Neuronal stem cell (in vitro differentiated cells): Measurements from ENCODE around the gene SIK1.
A peak's percentile ranks its signal among the peaks of the same experiment; 100 is the strongest.

Experiments used
- DNase-seq: peaks from one replicate; pipeline ENCODE4 v3.0.0-alpha.2; 2013; ENCODE audit warnings: low spot score
- H2AFZ ChIP-seq: one replicate; pipeline ENCODE4 v1.6.1; 2013; ENCODE audit warnings: mild to moderate bottlenecking, low read length, inconsistent platforms
- H2AK5ac ChIP-seq: 2 replicates; pipeline ENCODE4 v1.6.1; 2013; ENCODE audit warnings: low read depth, mild to moderate bottlenecking, inconsistent platforms, low read length, moderate library complexity, mixed read lengths
- H2BK120ac ChIP-seq: 2 replicates; pipeline ENCODE4 v1.6.1; 2013; ENCODE audit warnings: low read depth, mild to moderate bottlenecking, inconsistent platforms, low read length, moderate library complexity, mixed read lengths
- H2BK12ac ChIP-seq: one replicate; pipeline ENCODE4 v1.6.1; 2013; ENCODE audit warnings: low read length, inconsistent platforms
- H2BK15ac ChIP-seq: 2 replicates; pipeline ENCODE4 v1.6.1; 2013; ENCODE audit warnings: mild to moderate bottlenecking, low read length, inconsistent platforms, mixed read lengths
- H2BK5ac ChIP-seq: one replicate; pipeline ENCODE4 v1.6.1; 2013; ENCODE audit warnings: inconsistent platforms, mild to moderate bottlenecking, low read length, moderate library complexity
- H3K14ac ChIP-seq: one replicate; pipeline ENCODE4 v1.6.1; 2013; ENCODE audit warnings: low read length, inconsistent platforms
- H3K18ac ChIP-seq: 2 replicates; pipeline ENCODE4 v1.6.1; 2013; ENCODE audit warnings: low read length, inconsistent platforms
- H3K23ac ChIP-seq: 2 replicates; pipeline ENCODE4 v1.6.1; 2013; ENCODE audit warnings: low read depth, mild to moderate bottlenecking, mixed read lengths, low read length, inconsistent platforms; ENCODE audit not compliant: poor library complexity
- H3K27ac ChIP-seq: replicated peaks from 3 replicates; pipeline ENCODE4 v1.5.1; 2013; ENCODE audit warnings: low read length, inconsistent platforms
- H3K27me3 ChIP-seq, 3 experiments: 2 replicates each; pipeline ENCODE4 v1.6.1; 2013; ENCODE audit warnings: low read length in 3 of 3, mild to moderate bottlenecking in 2 of 3, inconsistent platforms in 1 of 3, low read depth in 1 of 3, mixed read lengths in 1 of 3, moderate library complexity in 1 of 3; ENCODE audit not compliant: control insufficient read depth in 3 of 3, insufficient read depth in 3 of 3
- H3K36me3 ChIP-seq, 2 donors: replicated peaks in 1 of 2; 2 replicates each; pipeline ENCODE4 v1.6.1; 2013; ENCODE audit warnings: low read length in 2 of 2; ENCODE audit not compliant: control insufficient read depth in 2 of 2, insufficient read depth in 2 of 2
- H3K4ac ChIP-seq: 2 replicates; pipeline ENCODE4 v1.6.1; 2013; ENCODE audit warnings: inconsistent platforms, mild to moderate bottlenecking, low read length, moderate library complexity
- H3K4me1 ChIP-seq, 2 donors: 1 replicate in 1 of 2; 2 replicates in 1 of 2; pipeline ENCODE4 v1.6.1; 2013; ENCODE audit warnings: low read length in 2 of 2, low read depth in 1 of 2; ENCODE audit not compliant: control insufficient read depth in 2 of 2, insufficient read depth in 1 of 2
- H3K4me2 ChIP-seq: one replicate; pipeline ENCODE4 v1.6.1; 2013; ENCODE audit warnings: mild to moderate bottlenecking, low read length, inconsistent platforms; ENCODE audit not compliant: insufficient read depth, poor library complexity, severe bottlenecking
- H3K4me3 ChIP-seq, 2 donors: 2 replicates each; pipeline ENCODE4 v1.5.1; 2013; ENCODE audit warnings: low read length in 2 of 2, mild to moderate bottlenecking in 2 of 2, inconsistent platforms in 1 of 2, moderate library complexity in 1 of 2
- H3K79me1 ChIP-seq: one replicate; pipeline ENCODE4 v1.6.1; 2013; ENCODE audit warnings: low read depth, mild to moderate bottlenecking, inconsistent platforms, low read length, moderate library complexity
- H3K9ac ChIP-seq: one replicate; pipeline ENCODE4 v1.6.1; 2013; ENCODE audit warnings: mild to moderate bottlenecking, low read depth, low read length, inconsistent platforms; ENCODE audit not compliant: poor library complexity
- H3K9me3 ChIP-seq, 2 donors: replicated peaks in 1 of 2; 2 replicates each; pipeline versions ENCODE3 to v1.6.1; 2013; ENCODE audit warnings: low read length in 2 of 2, mild to moderate bottlenecking in 2 of 2, inconsistent platforms in 1 of 2, low read depth in 1 of 2, mixed read lengths in 1 of 2, moderate library complexity in 1 of 2; ENCODE audit not compliant: control insufficient read depth in 2 of 2, insufficient read depth in 1 of 2
- H4K8ac ChIP-seq: one replicate; pipeline ENCODE4 v1.6.1; 2013; ENCODE audit warnings: low read depth, mild to moderate bottlenecking, inconsistent platforms, low read length, moderate library complexity
- H4K91ac ChIP-seq: one replicate; pipeline ENCODE4 v1.6.1; 2013; ENCODE audit warnings: low read length, low read depth, mild to moderate bottlenecking, inconsistent platforms; ENCODE audit not compliant: poor library complexity
- WGBS, 2 donors: extraction: QIAGEN DNeasy Blood & Tissue Kit; methylation state at CpG; one replicate each; pipeline ENCODE4 v1.1.7; 2013; ENCODE audit warnings: missing lambda C conversion rate in 2 of 2, mixed read lengths in 1 of 2; ENCODE audit not compliant: insufficient read length in 2 of 2, insufficient replicate concordance in 1 of 2; ENCODE audit errors: extremely low coverage in 2 of 2; 5-methylcytosine and 5-hydroxymethylcytosine counted together

Gene SIK1

DNA sequence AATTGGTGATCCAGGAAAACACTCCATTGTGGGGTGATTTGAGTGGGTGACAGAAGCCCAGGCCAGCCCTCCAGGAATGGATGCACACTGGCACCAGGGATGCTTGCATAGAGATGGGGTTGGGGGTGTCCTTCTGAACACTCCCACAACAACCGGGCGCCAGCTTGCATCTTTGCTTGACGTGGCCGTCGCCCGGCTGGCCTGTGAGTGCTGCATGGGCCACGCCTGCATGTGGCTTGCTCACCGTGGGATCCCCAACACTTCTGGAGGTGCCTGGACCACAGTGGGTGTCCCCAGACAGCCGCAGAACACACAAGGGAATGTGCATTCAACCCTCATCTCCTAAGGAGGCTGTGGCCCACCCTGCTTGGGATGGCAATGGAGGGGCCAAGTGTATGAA is 55.1 kb downstream of the SIK1 start:
- Histone ChIP-seq H3K23ac (no peak overlapping the region), H2BK5ac (no peak overlapping the region), H2AFZ (no peak overlapping the region), H4K8ac (no peak overlapping the region), H2AK5ac (no peak overlapping the region), H3K9me3 (peaks cover 0 to 3% of the 10 kb centered on the region in 2 donors), H2BK12ac (no peak overlapping the region), H3K4me1 (peaks cover 8 to 26% of the 10 kb centered on the region in 2 donors), H3K14ac (no peak overlapping the region), H3K4me2 (no peak overlapping the region), H3K27me3 (peaks cover 0 to 2% (median 0%) of the 10 kb centered on the region in 3 experiments), H3K4ac (no peak overlapping the region), H3K27ac (no peak overlapping the region), H3K79me1 (no peaks in the 10 kb centered on the region), H3K4me3 (no peak overlapping the region), H3K18ac (peak overlapping the region; percentile 60), H3K9ac (no peak overlapping the region), H4K91ac (peak overlapping the region; percentile 61), H3K36me3 (no peaks in the 10 kb centered on the region), H2BK120ac (no peak overlapping the region), H2BK15ac (no peak overlapping the region)
- no CpG with 5 or more reads among the region's 9 CpGs for WGBS, 2 donors
- no peak for DNase-seq

DNA sequence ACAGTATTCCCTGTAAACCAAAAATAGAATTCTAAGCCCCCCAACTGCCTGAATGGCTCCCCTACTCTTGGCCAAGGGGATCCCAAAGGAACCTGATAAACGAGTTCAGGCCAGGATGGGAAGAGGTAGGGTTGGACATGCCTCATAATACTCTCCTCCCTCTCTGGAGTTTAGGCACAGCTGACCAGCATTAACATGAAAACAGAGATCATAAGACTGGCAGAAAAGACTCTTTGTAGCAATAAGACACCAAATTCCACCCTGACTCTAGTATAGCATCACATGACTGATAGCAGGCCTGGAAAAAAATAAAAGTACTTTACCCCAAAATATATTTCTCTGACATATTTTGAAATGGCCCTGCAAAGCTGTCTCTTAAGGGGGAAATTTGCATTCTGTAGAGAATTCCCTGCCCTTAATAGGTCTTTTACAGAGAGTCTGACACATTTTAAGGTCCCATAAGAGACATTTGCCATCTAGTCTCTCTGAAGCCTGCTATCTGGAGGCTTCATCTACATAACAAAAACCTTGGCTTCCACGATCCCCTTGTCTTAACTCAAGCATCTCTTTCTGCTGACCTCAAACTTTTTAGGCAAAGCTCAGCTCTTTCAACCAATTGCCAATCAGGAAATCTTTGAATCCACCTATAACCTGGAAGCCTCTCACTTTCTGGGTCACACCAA is 55.9 kb downstream of the SIK1 start:
- no peaks in the 10 kb centered on the region for H3K36me3 ChIP-seq
- H2AFZ ChIP-seq, result no peak overlapping the region
- no peak overlapping the region for H3K9ac ChIP-seq
- H3K14ac ChIP-seq, result no peak overlapping the region
- H2BK15ac ChIP-seq, result no peak overlapping the region
- no peak overlapping the region for H3K27ac ChIP-seq
- no peaks in the 10 kb centered on the region for H3K79me1 ChIP-seq
- H2AK5ac ChIP-seq, result no peak overlapping the region
- WGBS, 2 donors, result no CpG with 5 or more reads among the region's 2 CpGs
- H2BK5ac ChIP-seq, result no peak overlapping the region
- no peak overlapping the region for H3K4ac ChIP-seq
- H4K8ac ChIP-seq, result no peak overlapping the region
- H2BK12ac ChIP-seq, result no peak overlapping the region
- no peak overlapping the region for H3K18ac ChIP-seq
- H4K91ac ChIP-seq, result no peak overlapping the region
- H3K27me3 ChIP-seq, result peaks cover 0 to 2% (median 0%) of the 10 kb centered on the region in 3 experiments
- H3K9me3 ChIP-seq, result peaks cover 0 to 3% of the 10 kb centered on the region in 2 donors
- no peak overlapping the region for H3K23ac ChIP-seq
- H3K4me3 ChIP-seq, result no peak overlapping the region
- no peak overlapping the region for H3K4me2 ChIP-seq
- no peak overlapping the region for H2BK120ac ChIP-seq
- H3K4me1 ChIP-seq, result peaks cover 9 to 29% of the 10 kb centered on the region in 2 donors
- no peak for DNase-seq

DNA sequence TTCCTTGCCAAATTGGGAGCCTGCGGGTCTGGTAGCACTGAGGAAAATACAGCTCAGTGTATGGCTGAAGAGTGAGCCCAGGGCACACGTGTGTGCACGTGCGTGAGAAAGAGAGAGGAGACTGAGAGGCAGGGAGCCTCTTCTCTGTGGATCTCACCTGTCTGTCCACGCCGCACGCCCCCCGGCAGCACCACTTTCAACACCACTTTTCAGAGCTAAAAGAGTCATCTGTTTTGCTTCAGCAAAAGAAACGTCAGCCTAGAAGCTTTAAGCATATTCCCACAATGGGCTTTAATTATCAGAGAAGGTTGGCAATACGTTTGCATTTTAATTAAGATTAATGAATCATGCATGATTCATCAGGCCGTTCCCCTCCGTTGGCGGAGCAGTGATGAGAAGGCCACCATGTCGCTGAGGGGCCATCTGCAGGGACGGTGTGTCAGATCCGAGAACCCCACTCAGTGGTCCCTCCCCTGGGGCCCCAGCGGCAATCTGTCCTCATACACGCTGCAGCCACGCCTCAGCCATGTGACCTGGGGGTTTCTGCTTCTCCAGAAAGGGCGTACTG is 56.8 kb downstream of the SIK1 start:
- peaks cover 0 to 3% of the 10 kb centered on the region in 2 donors for H3K9me3 ChIP-seq
- no peak overlapping the region for H3K4me3 ChIP-seq
- H3K18ac ChIP-seq, result peak overlapping the region; percentile 62
- H3K36me3 ChIP-seq, result no peaks in the 10 kb centered on the region
- no peak overlapping the region for H2BK120ac ChIP-seq
- H2BK5ac ChIP-seq, result no peak overlapping the region
- peaks cover 0 to 2% (median 0%) of the 10 kb centered on the region in 3 experiments for H3K27me3 ChIP-seq
- H3K4ac ChIP-seq, result no peak overlapping the region
- WGBS, 2 donors, result no CpG with 5 or more reads among the region's 20 CpGs
- no peak overlapping the region for H3K27ac ChIP-seq
- peak overlapping the region; percentile 24 for H2AK5ac ChIP-seq
- no peak overlapping the region for H3K23ac ChIP-seq
- H3K4me2 ChIP-seq, result no peak overlapping the region
- no peak overlapping the region for H4K8ac ChIP-seq
- H3K79me1 ChIP-seq, result no peaks in the 10 kb centered on the region
- no peak overlapping the region for H4K91ac ChIP-seq
- DNase-seq, result no peak
- no peak overlapping the region for H2BK15ac ChIP-seq
- H2AFZ ChIP-seq, result peak overlapping the region; percentile 26
- H3K9ac ChIP-seq, result peak overlapping the region; percentile 25
- H3K4me1 ChIP-seq, result peaks cover 11 to 30% of the 10 kb centered on the region in 2 donors
- no peak overlapping the region for H2BK12ac ChIP-seq
- H3K14ac ChIP-seq, result no peak overlapping the region

DNA sequence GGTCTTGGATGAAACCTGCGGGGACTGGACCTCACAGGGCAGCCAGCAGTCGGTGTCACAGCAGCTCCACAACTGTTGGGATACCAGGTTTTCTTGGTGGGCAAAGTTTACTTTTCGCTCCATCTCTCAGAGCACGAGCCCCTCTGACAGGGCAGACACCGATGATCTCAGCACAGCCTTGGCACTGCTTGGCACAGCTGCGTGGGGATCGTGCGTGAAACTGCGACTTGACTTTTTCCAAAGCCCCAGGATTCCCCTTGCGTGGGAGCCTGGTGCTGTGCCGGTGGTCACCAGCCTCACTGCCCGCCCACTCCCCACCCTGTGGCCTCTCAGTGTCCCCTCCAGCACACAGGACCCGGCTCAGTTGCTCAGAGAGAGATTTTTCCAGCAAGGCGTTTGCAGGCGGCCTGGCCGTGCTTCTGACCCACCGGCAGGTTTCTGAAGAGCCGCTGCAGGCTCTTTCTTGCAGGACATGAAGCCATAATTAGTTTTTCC is 57.3 kb downstream of the SIK1 start:
- Histone ChIP-seq H3K36me3 (no peaks in the 10 kb centered on the region), H2BK15ac (peak overlapping the region; percentile 97), H4K91ac (no peak overlapping the region), H2BK12ac (no peak overlapping the region), H2AK5ac (peak overlapping the region; percentile 24), H3K4ac (no peak overlapping the region), H3K4me3 (no peak overlapping the region), H3K23ac (no peak overlapping the region), H2AFZ (peak overlapping the region; percentile 26), H3K9ac (no peak overlapping the region), H4K8ac (no peak overlapping the region), H3K14ac (peak overlapping the region; percentile 21), H3K79me1 (no peaks in the 10 kb centered on the region), H3K4me2 (no peak overlapping the region), H3K27ac (no peak overlapping the region), H2BK5ac (no peak overlapping the region), H3K9me3 (peaks cover 0 to 3% of the 10 kb centered on the region in 2 donors), H3K27me3 (peaks cover 0 to 2% (median 0%) of the 10 kb centered on the region in 3 experiments), H3K4me1 (peaks cover 11 to 30% of the 10 kb centered on the region in 2 donors), H3K18ac (peak overlapping the region; percentile 83), H2BK120ac (no peak overlapping the region)
- DNase-seq, result no peak
- no CpG with 5 or more reads among the region's 18 CpGs for WGBS, 2 donors
